PC-3 (cell line): Measurements from ENCODE around the gene TBX15. TPM values are rescaled to one million over a fixed set of nuclear protein-coding genes. Genes with fewer than 3 reads are reported as not detected.

Source experiments
- ATAC-seq: fragments of 200-7000 bp; cut with Tn5 transposase; 2 replicates; pipeline ENCODE4 v1.9.1; 2020; ENCODE audit warnings: mild to moderate bottlenecking, moderate library complexity
- BruUV-seq: library from RNA; stranded (reverse); fragments of 400-500 nt; replicated peaks from 2 replicates; lab custom pipeline; 2021; lab: Mats Ljungman, UMichigan
- CTCF ChIA-PET: fragments of 300-600 bp; sonication (Branson Sonifier 250); formaldehyde crosslinking; loops from one replicate; lab custom pipeline; 2022; ENCODE audit warnings: antibody characterized with exemption; lab: Charles Lee
- POLR2A ChIA-PET: fragments of 300-600 bp; sonication (Branson Sonifier 250); formaldehyde crosslinking; loops from one replicate; lab custom pipeline; 2022; ENCODE audit warnings: antibody characterized with exemption; ENCODE audit not compliant: unreplicated experiment; lab: Charles Lee
- DNase-seq: peaks from one replicate; pipeline ENCODE4 v3.0.0-alpha.2; 2015
- H2AFZ ChIP-seq: fragments of 300-600 bp; sonication (generic); 2 replicates; pipeline ENCODE4 v1.6.0; 2016; ENCODE audit warnings: antibody characterized with exemption, low read length
- H3F3A ChIP-seq: fragments of 300-600 bp; sonication (generic); one replicate; pipeline ENCODE4 v1.6.0; 2017; ENCODE audit warnings: antibody characterized with exemption, low read length, control low read depth, mild to moderate bottlenecking; ENCODE audit not compliant: unreplicated experiment
- H3K27ac ChIP-seq: fragments of 300-600 bp; sonication (generic); 2 replicates; pipeline ENCODE4 v1.5.1; 2016; ENCODE audit warnings: mild to moderate bottlenecking, low read length
- H3K27me3 ChIP-seq: fragments of 300-600 bp; sonication (generic); 2 replicates; pipeline ENCODE4 v1.6.1; 2016; ENCODE audit warnings: low read length, mixed read lengths
- H3K36me3 ChIP-seq: fragments of 300-600 bp; sonication (generic); 2 replicates; pipeline ENCODE4 v1.6.1; 2016; ENCODE audit warnings: low read depth, mixed run types, low read length, mixed read lengths
- H3K4me1 ChIP-seq: fragments of 300-600 bp; sonication (generic); 2 replicates; pipeline ENCODE4 v1.5.1; 2016; ENCODE audit warnings: low read length; ENCODE audit not compliant: insufficient read depth
- H3K4me2 ChIP-seq: fragments of 300-600 bp; sonication (generic); 2 replicates; pipeline ENCODE4 v1.6.0; 2016; ENCODE audit warnings: low read length
- H3K4me3 ChIP-seq: fragments of 300-600 bp; sonication (generic); 2 replicates; pipeline ENCODE4 v1.5.1; 2016; ENCODE audit warnings: mild to moderate bottlenecking, low read length, mixed read lengths
- H3K79me2 ChIP-seq: fragments of 300-600 bp; sonication (generic); 2 replicates; pipeline ENCODE4 v1.6.1; 2017; ENCODE audit warnings: low read length, mixed read lengths
- H3K9ac ChIP-seq: fragments of 300-600 bp; sonication (generic); 2 replicates; pipeline ENCODE4 v1.6.0; 2016; ENCODE audit warnings: mild to moderate bottlenecking, low read length
- H3K9me2 ChIP-seq: fragments of 300-600 bp; sonication (generic); replicated peaks from 2 replicates; pipeline ENCODE4 v1.6.1; 2016; ENCODE audit warnings: mixed run types, low read length, mixed read lengths
- H3K9me3 ChIP-seq: fragments of 300-600 bp; sonication (generic); 2 replicates; pipeline ENCODE4 v1.6.1; 2016; ENCODE audit warnings: low read length, mixed read lengths
- H4K20me1 ChIP-seq: fragments of 300-600 bp; sonication (generic); 2 replicates; pipeline ENCODE4 v1.6.1; 2016; ENCODE audit warnings: low read length, mixed read lengths
- CTCF ChIP-seq: fragments of 300-600 bp; sonication (generic); conservative IDR thresholded peaks from 2 replicates; pipeline ENCODE4 v1.5.1; 2017; ENCODE audit warnings: antibody characterized with exemption, low read depth, mild to moderate bottlenecking, low read length
- EZH2 ChIP-seq: fragments of 300-600 bp; sonication (generic); IDR thresholded peaks from one replicate; pipeline ENCODE4 v1.6.1; 2017; ENCODE audit warnings: antibody characterized with exemption, mild to moderate bottlenecking, low read length; ENCODE audit not compliant: unreplicated experiment
- EZH2phosphoT487 ChIP-seq: fragments of 300-600 bp; sonication (generic); IDR thresholded peaks from 2 replicates; pipeline ENCODE4 v1.6.1; 2018; ENCODE audit warnings: mild to moderate bottlenecking, antibody characterized with exemption, low read length, borderline replicate concordance
- intact Hi-C: fragments of 100-400 bp; cut with micrococcal nuclease; formaldehyde crosslinking; loops from 2 replicates; pipeline ENCODE4 v1.9.0; 2023
- total RNA-seq: library from RNA; depleted of rRNA; stranded (reverse); fragments of >200 nt; gene quantifications from 2 replicates; pipeline ENCODE4 v1.2.3, GENCODE V29; 2014

TBX15 gene
- total RNA-seq, 1 experiment from 2014 or later = 0.58 TPM

- Histone ChIP-seq H3K4me2 (no peak overlapping the region), H3K9me3 (no peaks in the 10 kb centered on the region), H2AFZ (no peak overlapping the region), H3K9ac (no peak overlapping the region), H3K27me3 (no peaks in the 10 kb centered on the region), H3F3A (no peaks in the 10 kb centered on the region), H3K36me3 (no peaks in the 10 kb centered on the region), H3K4me1 (peaks cover 6% of the 10 kb centered on the region), H3K4me3 (no peak overlapping the region), H3K79me2 (no peaks in the 10 kb centered on the region), H3K27ac (no peak overlapping the region), H3K9me2 (0 out of 2 replicates have a peak, but pooled peaks cover 2% of the 10 kb centered on the region), H4K20me1 (no peaks in the 10 kb centered on the region)
- ChIA-PET CTCF (interaction anchor here (0.6 kb wide), 1 partner anchor 341 kb away, joined by 4 read pairs; no protein-coding TSS in a partner anchor), POLR2A (no interaction called here)
- intact Hi-C loops = no loop called here
- no peak for DNase-seq
- no TSS peak for BruUV-seq
- ATAC-seq = no peak
- no peak for TF ChIP-seq CTCF
Measured at GRCh38 chr1:118907466-118907865, 80.7 kb downstream of the TBX15 start.

GRCh38 chr1:118905671-118906070, 82.5 kb downstream of the TBX15 start:
- no peak for TF ChIP-seq EZH2phosphoT487
- TF ChIP-seq EZH2 = no peak
- TF ChIP-seq CTCF = no peak
- no peaks in the 10 kb centered on the region for H3K9me3 ChIP-seq
- DNase-seq (no peak), ATAC-seq (no peak)
- H3K9ac ChIP-seq = no peak overlapping the region
- H3K36me3 ChIP-seq = no peaks in the 10 kb centered on the region
- no peaks in the 10 kb centered on the region for H3K79me2 ChIP-seq
- H3K27ac ChIP-seq = no peak overlapping the region
- intact Hi-C loops = no loop called here
- no peak overlapping the region for H3K4me2 ChIP-seq
- BruUV-seq = no TSS peak
- no peaks in the 10 kb centered on the region for H3F3A ChIP-seq
- ChIA-PET POLR2A (no interaction called here), CTCF (no interaction called here)
- H3K27me3 ChIP-seq = no peaks in the 10 kb centered on the region
- H3K4me3 ChIP-seq = no peak overlapping the region
- no peak overlapping the region for H2AFZ ChIP-seq
- H4K20me1 ChIP-seq = no peaks in the 10 kb centered on the region
- no peaks in the 10 kb centered on the region; the same call in 1 of the 2 replicates for H3K9me2 ChIP-seq
- H3K4me1 ChIP-seq = peaks cover 11% of the 10 kb centered on the region

GRCh38 chr1:118905196-118905595, 82.9 kb downstream of the TBX15 start:
- CTCF ChIA-PET = no interaction called here
- POLR2A ChIA-PET = no interaction called here
- Histone ChIP-seq H3K4me1 (peaks cover 11% of the 10 kb centered on the region), H3K9ac (no peak overlapping the region), H3K79me2 (no peaks in the 10 kb centered on the region), H3K9me3 (no peaks in the 10 kb centered on the region), H3K36me3 (no peaks in the 10 kb centered on the region), H3F3A (no peaks in the 10 kb centered on the region), H3K9me2 (no peaks in the 10 kb centered on the region; the same call in 1 of the 2 replicates), H3K4me2 (no peak overlapping the region), H3K4me3 (no peak overlapping the region), H3K27ac (no peak overlapping the region), H2AFZ (no peak overlapping the region), H4K20me1 (no peaks in the 10 kb centered on the region), H3K27me3 (no peaks in the 10 kb centered on the region)
- ATAC-seq = no peak
- intact Hi-C loops = no loop called here
- BruUV-seq = no TSS peak
- no peak for TF ChIP-seq EZH2phosphoT487
- no peak for TF ChIP-seq CTCF
- no peak for TF ChIP-seq EZH2
- DNase-seq = no peak
